ENCODE measurements around the gene TWIST2. TPM values are rescaled to one million over a fixed set of nuclear protein-coding genes. Genes with fewer than 3 reads are reported as not detected.

Gene TWIST2
- total RNA-seq, 1 donor = 9.4 TPM

- Histone ChIP-seq H3K27ac (ENCODE audit: low read depth, low read length) (no peak overlapping the region), H2AFZ (ENCODE audit: low read length) (no peak overlapping the region), H3K36me3 (ENCODE audit: insufficient read depth, low read length) (no peaks in the 10 kb centered on the region), H3K4me1 (ENCODE audit: insufficient read depth, low read length) (peaks cover 22% of the 10 kb centered on the region), H3K27me3 (ENCODE audit: insufficient read depth, low read length) (no peaks in the 10 kb centered on the region), H4K20me1 (ENCODE audit: insufficient read depth, low read length) (no peaks in the 10 kb centered on the region), H3K4me2 (ENCODE audit: insufficient read depth, low read length) (no peak overlapping the region), H3K9me3 (ENCODE audit: low read depth, low read length) (no peaks in the 10 kb centered on the region), H3K79me2 (ENCODE audit: insufficient read depth, low read length) (peaks cover 49% of the 10 kb centered on the region), H3K4me3 (ENCODE audit: insufficient read depth, low read length) (no peak overlapping the region)
- TF ChIP-seq, protein P1, sequence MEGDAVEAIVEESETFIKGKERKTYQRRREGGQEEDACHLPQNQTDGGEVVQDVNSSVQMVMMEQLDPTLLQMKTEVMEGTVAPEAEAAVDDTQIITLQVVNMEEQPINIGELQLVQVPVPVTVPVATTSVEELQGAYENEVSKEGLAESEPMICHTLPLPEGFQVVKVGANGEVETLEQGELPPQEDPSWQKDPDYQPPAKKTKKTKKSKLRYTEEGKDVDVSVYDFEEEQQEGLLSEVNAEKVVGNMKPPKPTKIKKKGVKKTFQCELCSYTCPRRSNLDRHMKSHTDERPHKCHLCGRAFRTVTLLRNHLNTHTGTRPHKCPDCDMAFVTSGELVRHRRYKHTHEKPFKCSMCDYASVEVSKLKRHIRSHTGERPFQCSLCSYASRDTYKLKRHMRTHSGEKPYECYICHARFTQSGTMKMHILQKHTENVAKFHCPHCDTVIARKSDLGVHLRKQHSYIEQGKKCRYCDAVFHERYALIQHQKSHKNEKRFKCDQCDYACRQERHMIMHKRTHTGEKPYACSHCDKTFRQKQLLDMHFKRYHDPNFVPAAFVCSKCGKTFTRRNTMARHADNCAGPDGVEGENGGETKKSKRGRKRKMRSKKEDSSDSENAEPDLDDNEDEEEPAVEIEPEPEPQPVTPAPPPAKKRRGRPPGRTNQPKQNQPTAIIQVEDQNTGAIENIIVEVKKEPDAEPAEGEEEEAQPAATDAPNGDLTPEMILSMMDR (IDR thresholded peaks at IDR 0.05; ENCODE audit: extremely low read depth, low read depth, low read length) = no peak
- DNase-seq (ENCODE audit: insufficient read length, low spot score, missing footprints) = no peak
Measured at GRCh38 chr2:238861013-238861730, 13.3 kb downstream of the TWIST2 start.

GRCh38 chr2:238861766-238862315 is 14.0 kb downstream of the TWIST2 start:
- Histone ChIP-seq H4K20me1 (ENCODE audit: insufficient read depth, low read length) (no peaks in the 10 kb centered on the region), H3K4me1 (ENCODE audit: insufficient read depth, low read length) (peaks cover 26% of the 10 kb centered on the region), H3K4me2 (ENCODE audit: insufficient read depth, low read length) (no peak overlapping the region), H3K79me2 (ENCODE audit: insufficient read depth, low read length) (peaks cover 45% of the 10 kb centered on the region), H3K27me3 (ENCODE audit: insufficient read depth, low read length) (no peaks in the 10 kb centered on the region), H3K27ac (ENCODE audit: low read depth, low read length) (no peak overlapping the region), H3K4me3 (ENCODE audit: insufficient read depth, low read length) (no peak overlapping the region), H3K36me3 (ENCODE audit: insufficient read depth, low read length) (no peaks in the 10 kb centered on the region), H2AFZ (ENCODE audit: low read length) (no peak overlapping the region), H3K9me3 (ENCODE audit: low read depth, low read length) (no peaks in the 10 kb centered on the region)
- DNase-seq (ENCODE audit: insufficient read length, low spot score, missing footprints) = no peak
- TF ChIP-seq, protein P1 (IDR thresholded peaks at IDR 0.05; ENCODE audit: extremely low read depth, low read depth, low read length) = no peak

GRCh38 chr2:238862701-238863100 is 14.8 kb downstream of the TWIST2 start:
- Histone ChIP-seq H3K27me3 (ENCODE audit: insufficient read depth, low read length) (no peaks in the 10 kb centered on the region), H3K4me1 (ENCODE audit: insufficient read depth, low read length) (peaks cover 34% of the 10 kb centered on the region), H3K4me2 (ENCODE audit: insufficient read depth, low read length) (no peak overlapping the region), H3K4me3 (ENCODE audit: insufficient read depth, low read length) (no peak overlapping the region), H3K36me3 (ENCODE audit: insufficient read depth, low read length) (no peaks in the 10 kb centered on the region), H3K9me3 (ENCODE audit: low read depth, low read length) (no peaks in the 10 kb centered on the region), H3K79me2 (ENCODE audit: insufficient read depth, low read length) (peaks cover 40% of the 10 kb centered on the region), H2AFZ (ENCODE audit: low read length) (no peak overlapping the region), H3K27ac (ENCODE audit: low read depth, low read length) (no peak overlapping the region), H4K20me1 (ENCODE audit: insufficient read depth, low read length) (no peaks in the 10 kb centered on the region)
- TF ChIP-seq, protein P1 (IDR thresholded peaks at IDR 0.05; ENCODE audit: extremely low read depth, low read depth, low read length) = no peak
- DNase-seq (ENCODE audit: insufficient read length, low spot score, missing footprints) = no peak

DNA sequence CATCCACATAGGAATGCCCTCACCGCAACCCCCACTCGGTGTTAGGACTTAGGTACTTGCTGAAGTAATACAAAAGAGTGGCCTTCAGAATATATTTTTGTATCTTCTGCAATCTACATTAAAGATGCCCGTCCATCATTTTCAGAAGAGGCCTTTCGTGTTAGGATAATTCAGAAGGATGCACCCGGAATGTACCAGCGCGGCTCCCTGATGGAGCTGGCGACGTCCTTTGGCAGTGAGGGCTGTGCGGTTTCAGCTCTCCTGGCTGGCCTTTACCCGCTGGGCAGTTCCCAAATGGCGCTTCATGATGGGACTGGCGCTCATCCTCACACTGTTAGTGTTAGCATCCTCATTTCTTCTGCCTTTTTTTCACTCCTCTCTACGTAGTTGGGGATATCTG is 15.3 kb downstream of the TWIST2 start:
- peaks cover 40% of the 10 kb centered on the region for H3K79me2 ChIP-seq (ENCODE audit: insufficient read depth, low read length)
- H3K4me3 ChIP-seq (ENCODE audit: insufficient read depth, low read length) = no peak overlapping the region
- no peak for DNase-seq (ENCODE audit: insufficient read length, low spot score, missing footprints)

More for the DNA sequence above, 15.3 kb downstream of the TWIST2 start:
- peaks cover 40% of the 10 kb centered on the region for H3K4me1 ChIP-seq (ENCODE audit: insufficient read depth, low read length)
- H4K20me1 ChIP-seq (ENCODE audit: insufficient read depth, low read length) = no peaks in the 10 kb centered on the region
- H3K27ac ChIP-seq (ENCODE audit: low read depth, low read length) = peak overlapping the region; percentile 80
- no peaks in the 10 kb centered on the region for H3K27me3 ChIP-seq (ENCODE audit: insufficient read depth, low read length)
- peak overlapping the region; percentile 75 for H2AFZ ChIP-seq (ENCODE audit: low read length)
- no peak overlapping the region for H3K4me2 ChIP-seq (ENCODE audit: insufficient read depth, low read length)
- TF ChIP-seq, protein P1 (IDR thresholded peaks at IDR 0.05; ENCODE audit: extremely low read depth, low read depth, low read length) = no peak
- no peaks in the 10 kb centered on the region for H3K36me3 ChIP-seq (ENCODE audit: insufficient read depth, low read length)
- no peaks in the 10 kb centered on the region for H3K9me3 ChIP-seq (ENCODE audit: low read depth, low read length)
